ENCODE results near the gene GRM4. TPM values are rescaled to one million over a fixed set of nuclear protein-coding genes. Genes with fewer than 3 reads are reported as not detected.

Gene GRM4
- total RNA-seq, 1 experiment from 2014 or later: not detected

GRCh38 chr6:34000281-34000680 lies 145.6 kb downstream of the GRM4 start:
- H3K4me3 ChIP-seq: no peak overlapping the region
- H3K36me3 ChIP-seq: no peaks in the 10 kb centered on the region
- no peak for DNase-seq (ENCODE audit: low read depth in 1 of 2, low spot score in 2 of 2)
- no peak overlapping the region for H3K27ac ChIP-seq
- no peaks in the 10 kb centered on the region for H3K4me1 ChIP-seq (replicated peaks)
- no peaks in the 10 kb centered on the region; the same call in 1 of the 2 replicates for H3K9me3 ChIP-seq (replicated peaks)
- peaks cover 6% of the 10 kb centered on the region; the same call in 1 of the 2 replicates for H3K27me3 ChIP-seq (replicated peaks)

GRCh38 chr6:33999567-33999966 lies 146.3 kb downstream of the GRM4 start:
- peaks cover 6% of the 10 kb centered on the region; the same call in 1 of the 2 replicates for H3K27me3 ChIP-seq (replicated peaks)
- no peak overlapping the region for H3K27ac ChIP-seq
- no peak for DNase-seq (ENCODE audit: low read depth in 1 of 2, low spot score in 2 of 2)
- no peak overlapping the region for H3K4me3 ChIP-seq
- no peaks in the 10 kb centered on the region; the same call in 1 of the 2 replicates for H3K9me3 ChIP-seq (replicated peaks)
- H3K36me3 ChIP-seq: no peaks in the 10 kb centered on the region
- no peaks in the 10 kb centered on the region for H3K4me1 ChIP-seq (replicated peaks)

DNA sequence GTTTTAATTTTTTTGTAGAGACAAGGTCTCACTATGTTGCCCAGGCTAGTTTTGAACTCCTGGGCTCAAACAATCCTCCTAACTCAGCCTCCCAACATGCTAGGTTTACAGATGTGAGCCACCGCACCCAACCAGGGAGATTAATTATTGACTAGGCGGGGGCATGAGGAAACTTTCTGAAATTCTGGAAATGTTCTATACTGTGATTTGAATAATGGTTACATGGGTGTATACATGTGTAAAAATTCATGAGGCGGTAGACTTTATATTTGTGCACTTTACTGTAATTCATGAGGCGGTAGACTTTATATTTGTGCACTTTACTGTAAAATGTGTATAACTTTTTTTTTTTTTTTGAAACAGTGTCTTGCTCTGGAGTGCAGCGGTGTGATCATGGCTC lies 147.2 kb downstream of the GRM4 start:
- H3K4me3 ChIP-seq: no peak overlapping the region
- no peaks in the 10 kb centered on the region; the same call in 1 of the 2 replicates for H3K9me3 ChIP-seq (replicated peaks)
- H3K27ac ChIP-seq: no peak overlapping the region
- peaks cover 6% of the 10 kb centered on the region for H3K27me3 ChIP-seq (replicated peaks)
- no peaks in the 10 kb centered on the region for H3K36me3 ChIP-seq
- DNase-seq (ENCODE audit: low read depth in 1 of 2, low spot score in 2 of 2): no peak
- H3K4me1 ChIP-seq (replicated peaks): no peaks in the 10 kb centered on the region

DNA sequence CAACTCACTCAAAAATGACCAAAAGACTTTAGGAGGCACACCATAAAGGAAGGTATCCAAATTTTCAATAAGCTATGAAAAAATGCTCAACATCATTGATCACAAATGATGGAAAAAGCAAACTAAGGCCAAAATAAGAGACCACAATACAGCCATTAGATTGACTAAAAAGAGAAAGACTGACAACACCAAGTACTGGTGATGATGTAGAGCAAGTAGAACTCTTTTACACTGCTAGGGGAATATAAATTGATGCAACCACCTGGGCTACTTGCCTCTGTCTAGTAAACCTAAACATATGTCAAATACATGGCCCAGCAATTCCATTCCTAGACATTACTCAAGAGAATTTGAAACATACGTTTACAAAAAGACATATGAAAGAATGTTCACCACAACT lies 148.6 kb downstream of the GRM4 start:
- Histone ChIP-seq H3K36me3 (no peaks in the 10 kb centered on the region), H3K4me1 (replicated peaks) (no peaks in the 10 kb centered on the region), H3K27me3 (replicated peaks) (peaks cover 6% of the 10 kb centered on the region), H3K9me3 (replicated peaks) (no peaks in the 10 kb centered on the region; the same call in 1 of the 2 replicates), H3K4me3 (no peak overlapping the region), H3K27ac (no peak overlapping the region)
- no peak for DNase-seq (ENCODE audit: low read depth in 1 of 2, low spot score in 2 of 2)

DNA sequence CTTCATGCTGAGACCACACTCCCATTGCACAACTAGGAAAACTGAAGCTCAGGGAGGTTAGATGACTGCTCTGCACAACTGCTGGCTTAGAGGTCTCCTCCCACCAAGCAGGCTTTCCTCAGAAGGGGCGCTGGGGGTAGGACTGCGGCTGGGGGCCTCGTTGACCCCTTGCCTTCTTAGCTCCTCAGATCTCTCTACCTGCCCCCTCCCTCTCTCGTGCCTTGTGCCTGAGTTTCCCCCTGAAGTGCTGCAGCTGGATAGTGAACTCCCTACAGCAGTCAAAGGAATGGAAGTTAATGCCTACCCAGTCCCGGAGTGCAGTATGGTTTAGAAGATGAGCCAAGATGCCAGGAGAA lies 149.8 kb downstream of the GRM4 start:
- H3K27ac ChIP-seq: no peak overlapping the region
- no peaks in the 10 kb centered on the region for H3K4me1 ChIP-seq (replicated peaks)
- H3K27me3 ChIP-seq (replicated peaks): peaks cover 6% of the 10 kb centered on the region
- H3K9me3 ChIP-seq (replicated peaks): no peaks in the 10 kb centered on the region; the same call in 1 of the 2 replicates
- no peak for DNase-seq (ENCODE audit: low read depth in 1 of 2, low spot score in 2 of 2)
- H3K36me3 ChIP-seq: no peaks in the 10 kb centered on the region
- no peak overlapping the region for H3K4me3 ChIP-seq

GRCh38 chr6:33995309-33996119 lies 150.4 kb downstream of the GRM4 start:
- no peak overlapping the region for H3K4me3 ChIP-seq
- H3K27me3 ChIP-seq (replicated peaks): peaks cover 6% of the 10 kb centered on the region
- no peaks in the 10 kb centered on the region for H3K36me3 ChIP-seq

DNA sequence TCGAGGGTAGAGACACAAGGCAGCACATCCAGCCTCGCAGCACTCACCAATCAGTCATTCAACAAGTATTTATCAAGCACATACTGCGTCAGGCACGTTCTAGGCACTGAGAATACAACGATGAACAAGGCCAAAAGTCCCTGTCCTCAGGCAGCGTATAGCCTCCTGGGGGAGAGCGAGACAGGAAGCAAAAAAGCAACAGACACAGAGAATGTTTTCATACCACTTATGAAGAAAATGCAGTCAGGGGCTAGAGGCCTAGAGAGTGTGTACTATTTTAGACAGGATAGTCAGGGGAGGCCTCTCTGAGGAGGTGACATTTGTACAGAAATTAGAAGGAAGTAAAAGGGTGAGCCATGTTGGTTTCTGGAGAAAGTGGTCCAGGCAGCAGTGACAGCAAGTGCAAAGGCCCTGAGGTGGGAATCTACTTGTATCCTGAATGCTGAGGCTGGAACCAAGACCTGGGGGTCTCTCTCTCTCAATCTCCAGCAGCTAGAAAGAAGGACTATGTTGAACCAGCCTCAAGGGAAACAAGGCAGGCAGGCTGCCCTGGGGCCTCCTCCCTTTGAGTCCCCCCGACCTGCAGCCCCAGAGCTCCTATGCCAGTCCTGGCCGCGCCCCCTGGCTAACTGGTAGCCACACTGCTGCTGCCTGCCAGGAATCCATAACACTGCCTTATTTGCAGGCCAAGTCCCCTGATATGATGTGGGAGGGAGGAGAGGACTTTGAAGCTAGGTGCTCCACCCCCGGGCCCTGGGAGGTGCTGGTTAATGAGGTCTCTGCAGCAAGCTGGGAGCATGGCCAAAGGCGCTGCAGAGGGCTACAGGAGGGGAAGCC lies 151.2 kb downstream of the GRM4 start:
- Histone ChIP-seq H3K4me3 (no peak overlapping the region), H3K27ac (no peak overlapping the region), H3K36me3 (no peaks in the 10 kb centered on the region), H3K4me1 (replicated peaks) (no peaks in the 10 kb centered on the region), H3K9me3 (replicated peaks) (no peaks in the 10 kb centered on the region; the same call in 1 of the 2 replicates), H3K27me3 (replicated peaks) (peaks cover 6% of the 10 kb centered on the region)
- DNase-seq (ENCODE audit: low read depth in 1 of 2, low spot score in 2 of 2): no peak

More at GRCh38 chr6:33995309-33996119, 150.4 kb downstream of the GRM4 start:
- no peak for DNase-seq (ENCODE audit: low read depth in 1 of 2, low spot score in 2 of 2)
- H3K4me1 ChIP-seq (replicated peaks): no peaks in the 10 kb centered on the region
- H3K9me3 ChIP-seq (replicated peaks): no peaks in the 10 kb centered on the region; the same call in 1 of the 2 replicates
- no peak overlapping the region for H3K27ac ChIP-seq

- Histone ChIP-seq H3K4me3 (no peak overlapping the region), H3K4me1 (replicated peaks) (no peaks in the 10 kb centered on the region), H3K36me3 (no peaks in the 10 kb centered on the region), H3K27ac (no peak overlapping the region), H3K9me3 (replicated peaks) (no peaks in the 10 kb centered on the region; the same call in 1 of the 2 replicates), H3K27me3 (replicated peaks) (peaks cover 3% of the 10 kb centered on the region; the same call in 1 of the 2 replicates)
- no peak for DNase-seq (ENCODE audit: low read depth in 1 of 2, low spot score in 2 of 2)
These were observed 152.0 kb downstream of the GRM4 start for GRCh38 chr6:33993653-33994471.

- Histone ChIP-seq H3K4me3 (no peak overlapping the region), H3K36me3 (no peaks in the 10 kb centered on the region), H3K27ac (no peak overlapping the region), H3K4me1 (replicated peaks) (no peaks in the 10 kb centered on the region), H3K9me3 (replicated peaks) (no peaks in the 10 kb centered on the region; the same call in 1 of the 2 replicates), H3K27me3 (replicated peaks) (peaks cover 3% of the 10 kb centered on the region; the same call in 1 of the 2 replicates)
- DNase-seq (ENCODE audit: low read depth in 1 of 2, low spot score in 2 of 2): peak in 1 of 2 experiments; percentile 34
These were observed 152.8 kb downstream of the GRM4 start for GRCh38 chr6:33993091-33993490.

DNA sequence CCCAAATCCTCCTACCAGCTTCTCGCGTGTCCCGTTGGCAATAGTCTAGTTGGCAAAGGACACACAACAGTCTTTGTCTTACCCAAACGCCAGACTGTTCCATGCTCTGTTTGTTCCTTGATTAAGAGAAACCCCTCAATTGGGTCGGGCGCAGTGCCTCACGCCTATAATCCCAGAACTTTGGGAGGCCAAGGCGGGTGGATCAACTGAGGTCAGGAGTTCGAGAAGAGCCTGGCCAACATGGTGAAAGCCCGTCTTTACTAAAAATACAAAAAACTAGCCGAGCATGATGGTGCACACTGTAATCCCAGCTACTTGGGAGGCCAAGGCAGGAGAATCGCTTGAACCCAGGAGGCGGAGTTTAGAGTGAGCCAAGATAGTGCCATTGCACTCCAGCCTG lies 153.7 kb downstream of the GRM4 start:
- DNase-seq (ENCODE audit: low read depth in 1 of 2, low spot score in 2 of 2): peak in 1 of 2 experiments; percentile 17
- Histone ChIP-seq H3K4me1 (replicated peaks) (no peaks in the 10 kb centered on the region), H3K27me3 (replicated peaks) (peaks cover under 1% of the 10 kb centered on the region; the same call in 1 of the 2 replicates), H3K36me3 (no peaks in the 10 kb centered on the region), H3K4me3 (no peak overlapping the region), H3K9me3 (replicated peaks) (no peaks in the 10 kb centered on the region; the same call in 1 of the 2 replicates), H3K27ac (no peak overlapping the region)

DNA sequence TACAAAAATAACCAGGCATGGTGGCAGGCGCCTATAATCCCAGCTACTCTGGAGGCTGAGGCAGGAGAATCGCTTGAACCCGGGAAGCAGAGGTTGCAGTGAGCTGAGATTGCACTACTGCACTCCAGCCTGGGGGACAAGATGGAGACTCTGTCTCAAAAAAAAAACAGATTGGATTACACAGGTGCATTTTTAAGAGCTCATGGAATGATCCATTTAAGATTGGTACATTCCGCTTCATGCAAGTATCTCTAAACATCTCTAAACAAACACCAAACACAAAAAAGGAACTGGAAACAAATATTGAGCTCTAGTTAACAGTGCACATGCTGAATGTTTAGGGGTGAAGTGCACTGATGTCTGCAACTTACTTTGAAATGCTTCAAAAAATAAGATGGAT lies 154.3 kb downstream of the GRM4 start:
- no peaks in the 10 kb centered on the region; the same call in none of the 2 replicates for H3K27me3 ChIP-seq (replicated peaks)
- DNase-seq (ENCODE audit: low read depth in 1 of 2, low spot score in 2 of 2): no peak

GRCh38 chr6:33990061-33990541 lies 155.8 kb downstream of the GRM4 start:
- no peaks in the 10 kb centered on the region for H3K4me1 ChIP-seq (replicated peaks)
- no peaks in the 10 kb centered on the region for H3K9me3 ChIP-seq (replicated peaks)
- no peak overlapping the region for H3K27ac ChIP-seq
- peak in 1 of 2 experiments; percentile 25 for DNase-seq (ENCODE audit: low read depth in 1 of 2, low spot score in 2 of 2)
- H3K4me3 ChIP-seq: no peak overlapping the region
- H3K36me3 ChIP-seq: no peaks in the 10 kb centered on the region
- no peaks in the 10 kb centered on the region; the same call in none of the 2 replicates for H3K27me3 ChIP-seq (replicated peaks)

More for the DNA sequence above, 154.3 kb downstream of the GRM4 start:
- Histone ChIP-seq H3K4me3 (no peak overlapping the region), H3K36me3 (no peaks in the 10 kb centered on the region), H3K9me3 (replicated peaks) (no peaks in the 10 kb centered on the region; the same call in 1 of the 2 replicates), H3K27ac (no peak overlapping the region), H3K4me1 (replicated peaks) (no peaks in the 10 kb centered on the region)

All from SJSA1 (cell line).